ENCODE results near the gene PITX3.
A peak's percentile ranks its signal among the peaks of the same experiment; 100 is the strongest.

The PITX3 gene

GRCh38 chr10:102241444-102242117 is at the start of gene PITX3:
Gene PITX3, minus strand, starts transcription at chr10:102241512. Its CDS starts 9,432 bp downstream, at chr10:102232080.
- peak; percentile 83 to 89 for DNase-seq (ENCODE audit: low read depth in 2 of 2)

GRCh38 chr10:102289840-102290239 is 48.5 kb upstream of the PITX3 start:
- no peak for DNase-seq (ENCODE audit: low read depth in 2 of 2)

- no peak for DNase-seq (ENCODE audit: low read depth in 2 of 2)
Observed at GRCh38 chr10:102289356-102289755, 48.0 kb upstream of the PITX3 start.

GRCh38 chr10:102287991-102288390 is 46.7 kb upstream of the PITX3 start:
- no peak for DNase-seq (ENCODE audit: low read depth in 2 of 2)

GRCh38 chr10:102287538-102287937 is 46.2 kb upstream of the PITX3 start:
- DNase-seq (ENCODE audit: low read depth in 2 of 2), result no peak

- DNase-seq (ENCODE audit: low read depth in 2 of 2), result no peak
Observed at GRCh38 chr10:102286216-102286615, 44.9 kb upstream of the PITX3 start.

GRCh38 chr10:102285133-102285532 is 43.8 kb upstream of the PITX3 start:
- DNase-seq (ENCODE audit: low read depth in 2 of 2), result no peak

GRCh38 chr10:102284531-102284930 is 43.2 kb upstream of the PITX3 start:
- DNase-seq (ENCODE audit: low read depth in 2 of 2), result no peak

GRCh38 chr10:102283890-102284289 is 42.6 kb upstream of the PITX3 start:
- no peak for DNase-seq (ENCODE audit: low read depth in 2 of 2)

- DNase-seq (ENCODE audit: low read depth in 2 of 2), result no peak
Observed at GRCh38 chr10:102283488-102283887, 42.2 kb upstream of the PITX3 start.

- no peak for DNase-seq (ENCODE audit: low read depth in 2 of 2)
Observed at GRCh38 chr10:102281102-102281487, 39.8 kb upstream of the PITX3 start.

GRCh38 chr10:102280397-102281101 is 39.2 kb upstream of the PITX3 start:
- no peak for DNase-seq (ENCODE audit: low read depth in 2 of 2)

GRCh38 chr10:102279104-102279503 is 37.8 kb upstream of the PITX3 start:
- DNase-seq (ENCODE audit: low read depth in 2 of 2), result no peak

- no peak for DNase-seq (ENCODE audit: low read depth in 2 of 2)
Observed at GRCh38 chr10:102275343-102275742, 34.0 kb upstream of the PITX3 start.

GRCh38 chr10:102274062-102274461 is 32.8 kb upstream of the PITX3 start:
- DNase-seq (ENCODE audit: low read depth in 2 of 2), result no peak

- DNase-seq (ENCODE audit: low read depth in 2 of 2), result no peak
Observed at GRCh38 chr10:102269017-102269416, 27.7 kb upstream of the PITX3 start.

- DNase-seq (ENCODE audit: low read depth in 2 of 2), result no peak
Observed at GRCh38 chr10:102268375-102268888, 27.1 kb upstream of the PITX3 start.

GRCh38 chr10:102267748-102268147 is 26.4 kb upstream of the PITX3 start:
- DNase-seq (ENCODE audit: low read depth in 2 of 2), result no peak

- DNase-seq (ENCODE audit: low read depth in 2 of 2), result no peak
Observed at GRCh38 chr10:102266670-102267069, 25.4 kb upstream of the PITX3 start.

- no peak for DNase-seq (ENCODE audit: low read depth in 2 of 2)
Observed at GRCh38 chr10:102264371-102264770, 23.1 kb upstream of the PITX3 start.

GRCh38 chr10:102262744-102263370 is 21.5 kb upstream of the PITX3 start:
- DNase-seq (ENCODE audit: low read depth in 2 of 2), result no peak

GRCh38 chr10:102261842-102262241 is 20.5 kb upstream of the PITX3 start:
- no peak for DNase-seq (ENCODE audit: low read depth in 2 of 2)

- no peak for DNase-seq (ENCODE audit: low read depth in 2 of 2)
Observed at GRCh38 chr10:102261196-102261595, 19.9 kb upstream of the PITX3 start.

Measured in activated CD4-positive, alpha-beta T cell treated with anti-CD3 and anti-CD28 coated beads for 24 hours (primary cell).